ENCODE measurements around the gene FOXP3. TPM values are rescaled to one million over a fixed set of nuclear protein-coding genes. Genes with fewer than 3 reads are reported as not detected.

Gene FOXP3
- total RNA-seq, 1 donor from 2014 or later: 0.26 TPM

DNA sequence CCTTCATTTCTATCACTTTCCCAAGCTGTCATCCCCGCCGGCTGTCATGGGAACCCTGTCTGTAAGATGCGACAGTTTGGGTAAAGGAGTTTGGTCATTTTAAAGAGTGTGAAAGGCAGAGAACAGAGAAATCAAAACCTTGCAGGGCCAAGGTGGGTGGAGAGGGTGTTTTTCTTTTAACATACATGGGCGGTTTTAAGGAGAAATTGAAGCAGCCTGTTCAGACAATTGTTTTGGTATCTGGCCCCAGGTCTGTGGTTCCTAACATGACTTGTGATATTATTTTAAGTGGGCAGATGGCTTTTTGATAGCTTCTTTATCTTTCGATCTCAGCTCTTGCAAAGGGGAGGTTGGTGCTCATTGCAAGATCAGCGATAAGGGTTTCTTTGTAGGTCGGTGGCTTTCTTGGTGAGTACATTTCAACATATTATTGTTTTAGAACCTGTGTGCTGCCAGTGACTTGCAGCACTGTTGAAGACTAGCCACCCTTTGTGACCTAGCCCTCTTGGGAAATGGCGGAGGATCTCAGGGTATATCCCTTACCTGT is 8.7 kb upstream of the FOXP3 start:
- TF ChIP-seq, protein P1, sequence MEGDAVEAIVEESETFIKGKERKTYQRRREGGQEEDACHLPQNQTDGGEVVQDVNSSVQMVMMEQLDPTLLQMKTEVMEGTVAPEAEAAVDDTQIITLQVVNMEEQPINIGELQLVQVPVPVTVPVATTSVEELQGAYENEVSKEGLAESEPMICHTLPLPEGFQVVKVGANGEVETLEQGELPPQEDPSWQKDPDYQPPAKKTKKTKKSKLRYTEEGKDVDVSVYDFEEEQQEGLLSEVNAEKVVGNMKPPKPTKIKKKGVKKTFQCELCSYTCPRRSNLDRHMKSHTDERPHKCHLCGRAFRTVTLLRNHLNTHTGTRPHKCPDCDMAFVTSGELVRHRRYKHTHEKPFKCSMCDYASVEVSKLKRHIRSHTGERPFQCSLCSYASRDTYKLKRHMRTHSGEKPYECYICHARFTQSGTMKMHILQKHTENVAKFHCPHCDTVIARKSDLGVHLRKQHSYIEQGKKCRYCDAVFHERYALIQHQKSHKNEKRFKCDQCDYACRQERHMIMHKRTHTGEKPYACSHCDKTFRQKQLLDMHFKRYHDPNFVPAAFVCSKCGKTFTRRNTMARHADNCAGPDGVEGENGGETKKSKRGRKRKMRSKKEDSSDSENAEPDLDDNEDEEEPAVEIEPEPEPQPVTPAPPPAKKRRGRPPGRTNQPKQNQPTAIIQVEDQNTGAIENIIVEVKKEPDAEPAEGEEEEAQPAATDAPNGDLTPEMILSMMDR (IDR thresholded peaks at IDR 0.05; ENCODE audit: unreplicated experiment): no peak
- DNase-seq (ENCODE audit: low spot score): no peak
- peaks cover 4% of the 10 kb centered on the region for H3K36me3 Mint-ChIP-seq (ENCODE audit: low read depth, unreplicated experiment)
- peaks cover 11% of the 10 kb centered on the region for H3K27me3 Mint-ChIP-seq (ENCODE audit: unreplicated experiment)
- H3K9me3 Mint-ChIP-seq (ENCODE audit: unreplicated experiment): no peaks in the 10 kb centered on the region
- H3K27ac Mint-ChIP-seq (ENCODE audit: unreplicated experiment): no peak overlapping the region
- peaks cover 18% of the 10 kb centered on the region for H3K4me1 Mint-ChIP-seq (ENCODE audit: unreplicated experiment)
- H3K4me3 Mint-ChIP-seq (ENCODE audit: unreplicated experiment): no peak overlapping the region

DNA sequence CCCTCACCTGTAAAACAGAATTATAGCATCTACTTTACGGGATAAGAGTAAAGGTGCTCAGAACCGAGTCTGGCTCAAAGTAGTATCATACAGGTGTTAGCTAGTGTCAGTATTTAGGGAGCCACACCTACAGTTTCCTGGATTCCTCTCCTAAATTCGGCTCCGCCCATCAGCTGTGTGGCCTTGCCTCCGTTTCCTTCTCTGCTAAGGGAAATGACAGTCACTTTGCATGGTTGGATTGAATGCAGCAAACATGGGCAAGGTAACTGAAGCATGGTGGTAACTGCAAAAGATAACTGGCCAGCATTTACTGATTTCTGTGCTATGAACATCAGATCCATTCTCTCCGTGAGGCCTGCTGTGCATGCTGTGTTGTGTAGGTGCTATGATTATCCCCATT is 7.9 kb upstream of the FOXP3 start:
- no peaks in the 10 kb centered on the region for H3K9me3 Mint-ChIP-seq (ENCODE audit: unreplicated experiment)
- TF ChIP-seq, protein P1 (IDR thresholded peaks at IDR 0.05; ENCODE audit: unreplicated experiment): no peak

DNA sequence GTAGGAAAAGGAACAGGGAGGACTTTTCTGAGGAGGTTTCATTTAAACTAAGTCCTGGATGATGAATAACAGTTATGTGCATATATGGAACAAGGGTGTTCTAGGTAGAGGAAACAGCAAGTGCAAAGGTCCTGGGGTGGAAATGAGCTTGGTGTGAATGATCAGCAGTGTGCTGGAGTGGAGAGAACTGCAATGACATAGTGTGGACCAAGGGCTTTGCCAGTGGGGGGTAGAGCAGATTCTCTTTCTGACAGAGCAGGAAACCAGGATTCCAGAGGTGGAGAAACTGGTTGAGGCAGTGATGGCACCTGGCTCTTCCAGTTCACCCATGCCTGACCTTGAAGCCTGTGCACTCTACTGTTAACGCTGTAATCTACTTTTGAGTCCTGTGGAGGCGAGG is 6.8 kb upstream of the FOXP3 start:
- peak overlapping the region; percentile 61 for H3K27ac Mint-ChIP-seq (ENCODE audit: unreplicated experiment)
- H3K4me3 Mint-ChIP-seq (ENCODE audit: unreplicated experiment): peak overlapping the region; percentile 78
- H3K4me1 Mint-ChIP-seq (ENCODE audit: unreplicated experiment): peaks cover 24% of the 10 kb centered on the region
- TF ChIP-seq, protein P1 (IDR thresholded peaks at IDR 0.05; ENCODE audit: unreplicated experiment): no peak
- H3K9me3 Mint-ChIP-seq (ENCODE audit: unreplicated experiment): no peaks in the 10 kb centered on the region
- H3K36me3 Mint-ChIP-seq (ENCODE audit: low read depth, unreplicated experiment): peaks cover 4% of the 10 kb centered on the region
- H3K27me3 Mint-ChIP-seq (ENCODE audit: unreplicated experiment): peaks cover 13% of the 10 kb centered on the region
- no peak for DNase-seq (ENCODE audit: low spot score)

More for the DNA sequence above, 7.9 kb upstream of the FOXP3 start:
- Mint-ChIP-seq H3K4me3 (ENCODE audit: unreplicated experiment) (no peak overlapping the region), H3K27ac (ENCODE audit: unreplicated experiment) (no peak overlapping the region), H3K27me3 (ENCODE audit: unreplicated experiment) (peaks cover 13% of the 10 kb centered on the region), H3K36me3 (ENCODE audit: low read depth, unreplicated experiment) (peaks cover 4% of the 10 kb centered on the region), H3K4me1 (ENCODE audit: unreplicated experiment) (peaks cover 21% of the 10 kb centered on the region)
- DNase-seq (ENCODE audit: low spot score): no peak

DNA sequence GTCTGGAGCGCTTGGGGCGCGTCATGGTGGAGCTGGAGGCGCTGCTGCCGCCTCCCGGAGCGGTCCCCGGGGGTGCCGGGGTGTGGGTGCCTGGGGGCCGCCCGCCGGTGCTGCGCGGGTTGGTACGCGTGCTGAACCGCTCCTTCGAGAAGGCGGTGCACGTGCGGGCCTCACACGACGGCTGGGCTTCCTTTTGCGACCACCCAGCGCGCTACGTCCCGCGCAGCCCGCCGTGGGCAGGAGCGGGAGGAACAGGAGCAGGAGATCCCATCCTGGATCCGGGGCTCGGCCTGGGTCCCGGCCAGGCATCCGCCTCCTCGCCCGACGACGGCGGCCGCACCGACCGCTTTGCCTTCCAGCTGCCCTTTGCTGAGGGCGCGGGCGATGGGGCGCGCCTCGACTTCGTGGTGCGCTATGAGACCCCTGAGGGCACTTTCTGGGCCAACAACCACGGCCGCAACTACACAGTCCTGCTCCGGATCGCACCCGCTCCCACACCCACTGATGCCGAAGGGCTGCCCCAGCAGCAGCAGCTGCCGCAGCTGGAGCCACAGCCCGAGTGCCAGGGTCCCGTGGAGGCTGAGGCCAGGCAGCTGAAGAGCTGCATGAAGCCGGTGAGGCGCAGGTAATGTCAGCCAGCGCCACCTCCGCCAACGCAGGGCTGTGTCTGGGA is 5.9 kb upstream of the FOXP3 start:
- Mint-ChIP-seq H3K9me3 (ENCODE audit: unreplicated experiment) (no peaks in the 10 kb centered on the region), H3K27ac (ENCODE audit: unreplicated experiment) (no peak overlapping the region), H3K36me3 (ENCODE audit: low read depth, unreplicated experiment) (peaks cover 4% of the 10 kb centered on the region), H3K4me1 (ENCODE audit: unreplicated experiment) (peaks cover 24% of the 10 kb centered on the region), H3K27me3 (ENCODE audit: unreplicated experiment) (peaks cover 13% of the 10 kb centered on the region), H3K4me3 (ENCODE audit: unreplicated experiment) (no peak overlapping the region)
- TF ChIP-seq, protein P1 (IDR thresholded peaks at IDR 0.05; ENCODE audit: unreplicated experiment): no peak
- no peak for DNase-seq (ENCODE audit: low spot score)

DNA sequence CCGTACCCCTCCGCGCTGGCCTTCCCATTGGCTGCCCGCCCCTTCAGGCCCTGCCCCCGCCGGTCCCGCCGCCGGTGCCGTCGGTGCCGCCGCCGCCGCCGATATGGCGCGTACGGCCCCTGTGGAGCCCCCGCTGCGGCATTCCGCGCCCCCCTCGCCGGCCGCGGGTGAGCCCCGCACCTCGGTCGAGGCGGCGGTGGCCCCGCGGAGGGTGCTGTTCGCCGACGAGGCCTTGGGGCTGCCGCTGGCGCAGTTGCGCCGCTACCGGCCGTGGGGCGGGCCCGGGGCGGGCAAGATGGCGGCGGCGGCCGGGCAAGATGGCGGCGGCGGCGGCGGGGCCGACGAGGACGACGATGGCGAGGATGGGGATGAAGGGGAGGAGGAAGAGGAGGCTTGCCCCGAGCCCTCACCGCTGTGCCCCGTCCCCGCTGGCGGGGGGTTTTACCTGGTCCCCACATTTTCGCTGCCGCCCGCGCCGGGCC is 5.3 kb upstream of the FOXP3 start, which contains the start of gene PPP1R3F:
TSS of gene PPP1R3F (plus strand) at position 27 of the 482 bp plus-strand sequence. CDS start at position 104, 77 bp downstream.
- Mint-ChIP-seq H3K27me3 (ENCODE audit: unreplicated experiment) (peaks cover 13% of the 10 kb centered on the region), H3K36me3 (ENCODE audit: low read depth, unreplicated experiment) (peaks cover 4% of the 10 kb centered on the region), H3K4me3 (ENCODE audit: unreplicated experiment) (peak within 1 kb of the TSS; percentile 99), H3K27ac (ENCODE audit: unreplicated experiment) (peak within 1 kb of the TSS; percentile 100), H3K9me3 (ENCODE audit: unreplicated experiment) (no peaks in the 10 kb centered on the region), H3K4me1 (ENCODE audit: unreplicated experiment) (peaks cover 24% of the 10 kb centered on the region)
- DNase-seq (ENCODE audit: low spot score): no peak
- TF ChIP-seq, protein P1 (IDR thresholded peaks at IDR 0.05; ENCODE audit: unreplicated experiment): no peak

Measured in endothelial cell (in vitro differentiated cells).